Right ventricle myocardium inferior (tissue), 1 donor: ENCODE results near the gene PRKCE. TPM values are rescaled to one million over a fixed set of nuclear protein-coding genes. Genes with fewer than 3 reads are reported as not detected.

ENCODE experiments used
- ATAC-seq: fragments of 200-7000 bp; cut with Tn5 transposase; one replicate; pipeline ENCODE4 v1.9.1; 2020; ENCODE audit warnings: mild to moderate bottlenecking, moderate library complexity
- DNase-seq: peaks from one replicate; pipeline ENCODE4 v3.0.0; 2021; ENCODE audit errors: missing footprints
- intact Hi-C: fragments of 100-400 bp; cut with DNase I; formaldehyde crosslinking; loops from one replicate; pipeline ENCODE4 v1.11.0; 2022
- long read RNA-seq: library from polyadenylated mRNA; unstranded; transcript quantifications from one replicate; pipeline ENCODE4 v2.0.0, GENCODE V29; 2021
- total RNA-seq: library from RNA; stranded (reverse); fragmentation: NEBNext Ultra II Directional; extraction: Animal tissue kit (Norgen Biotek cat#: 25700); gene quantifications from one replicate; pipeline ENCODE4 v1.2.1, GENCODE V29; 2021
- donor health status: DM: no; HTN: yes; CAD: no; lungs with severe emphysema.

PRKCE gene
- total RNA-seq = 17.8 TPM
- long read RNA-seq, full-length matches to known transcripts = 1 of 4 reads
- long read RNA-seq, partial matches to known transcripts = 2 of 4 reads
- long read RNA-seq, other reads (novel, unspliced or antisense) = 1 of 4 reads

DNA sequence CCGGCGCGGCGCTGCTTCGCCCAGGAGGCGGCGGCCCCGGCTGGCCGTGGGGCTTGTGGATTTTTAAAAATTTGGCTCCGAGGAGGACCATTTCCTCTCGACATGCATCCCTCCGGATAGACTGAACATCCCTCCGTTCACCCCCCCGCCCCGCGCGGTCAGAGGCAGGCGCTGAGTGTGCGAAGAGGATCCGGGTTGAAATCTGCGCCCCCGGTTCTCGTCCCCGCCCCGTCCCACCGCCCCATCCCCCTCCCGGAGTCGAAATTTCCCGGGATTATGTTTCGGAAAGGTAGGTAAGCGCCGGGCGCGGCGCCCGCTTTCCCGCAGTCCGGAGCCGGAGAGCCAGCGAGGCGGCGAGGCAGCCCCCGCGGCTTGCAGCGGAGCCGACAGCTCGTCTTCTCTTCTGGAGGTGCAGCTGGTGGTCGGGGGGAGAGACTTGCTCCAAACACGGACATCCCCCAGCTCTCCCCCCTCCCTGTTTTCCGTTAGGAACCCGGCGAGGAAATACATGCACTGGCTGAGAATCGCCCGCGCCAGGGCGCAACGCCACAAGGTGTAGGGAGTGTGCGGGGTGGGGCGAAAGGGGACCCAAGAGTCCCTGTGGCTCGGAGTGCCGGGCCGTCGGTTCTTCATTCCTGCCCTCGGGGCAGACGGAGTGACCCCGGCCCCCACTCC lies at the start of gene PRKCE:
PRKCE (plus strand) TSS at position 261 of the 675 bp plus-strand sequence.
- intact Hi-C loops = loop anchor here (2.0 to 10.0 kb wide), 4 partner anchors 53 to 209 kb away; no protein-coding TSS in a partner anchor
- peak; percentile 10 for ATAC-seq

DNA sequence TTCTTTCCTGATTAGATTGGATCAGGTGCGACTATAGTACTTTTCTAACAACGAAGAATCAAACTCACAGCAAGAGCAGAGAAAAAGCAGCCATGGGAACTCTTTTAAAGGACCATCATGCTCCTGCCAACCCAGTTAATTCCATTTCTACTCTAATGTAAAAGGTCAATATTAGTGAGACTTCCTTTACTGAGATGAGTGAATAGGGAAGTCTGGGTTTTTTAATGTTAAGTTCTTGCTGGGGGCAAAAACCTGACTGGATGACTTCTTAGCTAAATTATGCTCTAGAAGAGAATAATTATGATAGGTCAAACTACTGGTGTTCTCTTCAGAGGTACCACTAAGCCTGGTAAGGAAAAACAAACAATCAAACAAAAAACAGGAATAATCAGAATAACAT lies 48.9 kb upstream of the PRKCE start:
- ATAC-seq (no peak), DNase-seq (no peak)
- intact Hi-C loops = no loop called here

More for the DNA sequence above, at the start of gene PRKCE:
- DNase-seq = peak; percentile 86

DNA sequence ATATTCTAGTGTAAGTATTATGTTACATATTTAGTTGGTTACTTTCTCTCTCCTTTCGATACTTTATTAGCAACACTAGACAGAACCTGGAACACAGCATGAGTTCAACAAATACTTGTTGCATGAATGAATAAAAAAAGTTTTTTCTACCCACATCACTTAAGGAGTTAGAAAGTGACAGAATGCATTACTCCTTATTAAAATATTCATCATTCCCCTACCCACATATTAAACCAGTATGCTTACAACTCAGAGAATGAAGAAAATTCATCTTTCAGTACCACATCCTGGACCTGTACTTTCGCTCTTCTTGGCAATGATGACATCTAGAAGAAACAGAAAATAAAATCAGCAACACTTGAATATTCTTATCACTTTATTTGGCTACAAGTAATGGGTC lies 46.4 kb upstream of the PRKCE start:
- intact Hi-C loops = no loop called here
- ATAC-seq = no peak
- no peak for DNase-seq

DNA sequence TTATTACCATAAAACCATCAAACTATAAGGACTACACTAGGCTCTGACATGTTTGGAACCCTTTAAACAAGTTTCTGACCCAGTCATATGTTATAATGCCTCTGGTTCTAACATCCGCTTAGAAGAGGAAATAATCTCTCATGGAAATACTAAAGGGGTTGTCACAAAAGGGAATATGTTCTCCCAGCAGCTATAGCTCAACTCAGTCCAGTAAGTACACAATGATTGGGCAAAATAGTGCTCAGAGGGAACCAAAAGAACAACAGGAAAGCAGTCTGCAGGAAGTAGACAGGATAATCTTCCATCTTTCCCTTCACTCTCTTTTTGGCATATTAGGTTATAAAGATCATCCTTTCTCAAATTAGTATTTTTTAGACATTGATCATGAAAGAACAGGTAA lies 44.7 kb upstream of the PRKCE start:
- no peak for ATAC-seq
- intact Hi-C loops = no loop called here
- DNase-seq = no peak

DNA sequence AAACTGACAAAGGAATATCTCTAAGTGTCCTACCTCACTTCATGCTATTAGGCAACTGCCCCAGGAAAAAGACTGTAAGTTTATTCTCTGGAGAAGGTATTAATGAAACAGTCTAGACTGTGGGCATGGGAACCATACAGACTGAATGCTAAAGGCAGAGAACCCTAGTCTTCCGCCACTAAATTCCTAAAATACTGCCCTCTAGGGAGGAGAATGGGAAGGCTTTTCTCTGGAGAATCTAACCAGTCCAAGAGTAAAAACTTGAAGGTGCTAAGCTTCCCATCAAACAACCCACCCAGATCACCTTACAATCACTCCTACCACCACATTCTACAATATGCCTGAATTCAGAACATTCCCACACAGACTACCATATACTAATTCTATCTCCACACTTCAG lies 43.8 kb upstream of the PRKCE start:
- no peak for DNase-seq
- intact Hi-C loops = no loop called here
- ATAC-seq = no peak

DNA sequence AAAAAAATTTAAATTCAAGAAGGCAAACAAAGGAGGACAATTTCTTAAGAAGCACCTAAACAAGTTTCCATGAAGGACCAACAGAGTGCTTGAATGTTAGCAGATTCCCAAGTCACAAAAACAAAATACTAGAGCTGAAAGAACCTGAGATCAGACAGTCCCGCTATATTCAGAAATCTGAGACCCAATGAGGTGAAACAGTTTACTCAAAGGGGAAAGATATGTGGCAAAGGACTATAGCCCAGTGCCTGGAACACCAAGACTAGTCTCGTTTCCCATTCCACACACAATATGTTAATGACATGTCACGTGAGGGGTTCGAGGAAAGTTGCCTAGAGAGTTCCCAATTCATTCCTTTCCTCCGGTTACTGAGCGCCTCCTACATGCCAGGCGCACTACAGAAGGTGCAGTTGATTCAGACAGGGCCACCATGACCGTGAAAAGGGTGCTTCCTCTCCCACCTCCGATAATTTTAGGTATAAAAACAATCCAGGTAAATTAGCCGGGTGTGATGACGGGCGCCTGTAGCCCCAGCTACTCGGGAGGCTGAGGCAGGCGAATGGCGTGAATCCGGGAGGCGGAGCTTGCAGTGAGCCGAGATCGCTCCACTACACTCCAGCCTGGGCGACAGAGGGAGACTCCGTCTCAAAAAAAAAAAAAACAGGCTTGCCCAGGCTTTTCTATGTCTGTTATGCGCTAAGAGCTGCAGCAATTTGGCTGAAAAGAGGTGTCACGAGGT lies 41.0 kb upstream of the PRKCE start:
- peak; percentile 54 for DNase-seq
- ATAC-seq = peak; percentile 69
- intact Hi-C loops = no loop called here

DNA sequence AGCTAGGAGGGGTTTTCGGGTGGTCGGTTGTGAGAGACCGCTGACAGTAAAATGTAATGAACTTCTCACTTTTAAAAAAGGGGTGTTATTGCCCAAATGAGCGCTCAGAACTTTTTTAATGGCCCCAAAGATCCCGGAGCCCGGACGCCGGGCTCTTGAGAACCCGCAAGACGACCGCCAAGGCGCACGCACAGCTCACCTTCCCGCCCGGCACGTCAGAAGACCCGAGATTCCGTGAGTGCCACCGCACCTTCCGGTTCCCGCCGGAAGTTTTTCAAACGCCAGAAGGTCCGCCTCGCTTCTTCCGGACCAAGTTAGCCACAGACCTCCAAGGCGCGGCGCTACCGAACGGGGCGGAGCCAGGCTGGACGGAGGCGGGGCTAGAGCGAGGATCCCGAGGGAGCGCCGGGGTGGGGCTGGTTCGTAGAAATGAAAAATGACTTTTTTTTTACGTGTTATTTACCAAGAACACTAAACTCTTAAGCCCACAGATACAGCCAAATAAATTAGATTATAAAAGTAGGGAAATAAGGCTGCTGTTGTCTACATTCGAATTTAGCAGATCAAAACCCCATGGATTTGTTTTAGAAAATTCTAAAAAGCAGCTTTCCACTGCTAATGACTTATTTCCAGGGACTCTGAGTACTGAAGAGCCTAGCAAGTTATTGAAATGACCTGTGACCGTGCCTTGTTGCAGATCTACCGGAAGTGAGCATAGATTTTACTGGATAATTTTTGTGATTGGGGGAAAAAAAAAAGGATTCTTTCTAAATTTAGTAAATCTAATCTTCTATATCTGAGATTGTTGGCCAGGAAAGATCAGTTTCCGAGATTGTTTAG lies 40.2 kb upstream of the PRKCE start, which contains the start of gene SRBD1:
SRBD1 (minus strand) TSS at position 248 of the 840 bp plus-strand sequence. CDS start 5,826 bp downstream, outside the sequence.
- DNase-seq (peak; percentile 97), ATAC-seq (peak; percentile 98)
- intact Hi-C loops = no loop called here

DNA sequence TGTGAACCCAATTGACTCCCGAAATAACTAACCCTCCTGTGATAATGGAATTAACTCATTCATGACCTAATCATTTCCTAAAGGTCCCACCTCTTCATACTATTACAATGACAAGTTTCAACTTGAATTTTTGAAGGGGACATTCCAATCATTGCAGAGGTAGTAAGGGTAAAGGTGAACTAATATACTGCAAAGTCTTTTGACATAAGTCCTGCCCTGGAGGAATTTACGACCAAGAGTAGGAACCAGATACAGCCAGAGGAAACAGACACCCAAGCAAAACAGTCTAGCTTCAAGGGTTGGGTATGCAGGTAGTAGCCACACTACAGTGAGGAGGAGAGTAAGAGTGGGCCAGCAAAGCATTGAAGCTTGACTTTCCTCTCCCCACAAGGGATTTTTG lies 39.2 kb upstream of the PRKCE start:
- DNase-seq (no peak), ATAC-seq (no peak)
- intact Hi-C loops = no loop called here

DNA sequence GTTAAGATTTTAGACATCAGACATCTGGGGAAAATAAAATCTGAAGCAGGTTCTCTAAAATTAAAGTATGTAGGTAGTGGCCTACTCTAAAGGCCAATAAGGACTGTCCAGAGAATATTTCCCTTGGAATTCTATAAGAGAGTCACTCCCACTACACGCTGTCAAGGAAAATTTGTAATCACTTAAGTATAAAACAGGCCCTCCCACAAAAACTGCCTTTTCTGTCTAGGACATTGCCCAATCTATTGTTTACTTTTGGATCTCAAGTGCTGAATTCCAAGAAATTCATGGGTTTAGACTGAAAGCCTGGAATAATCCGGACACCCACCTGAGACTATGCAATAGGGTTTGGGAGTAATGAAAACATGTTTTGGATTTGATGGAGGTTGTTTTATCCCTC lies 38.7 kb upstream of the PRKCE start:
- DNase-seq = no peak

DNA sequence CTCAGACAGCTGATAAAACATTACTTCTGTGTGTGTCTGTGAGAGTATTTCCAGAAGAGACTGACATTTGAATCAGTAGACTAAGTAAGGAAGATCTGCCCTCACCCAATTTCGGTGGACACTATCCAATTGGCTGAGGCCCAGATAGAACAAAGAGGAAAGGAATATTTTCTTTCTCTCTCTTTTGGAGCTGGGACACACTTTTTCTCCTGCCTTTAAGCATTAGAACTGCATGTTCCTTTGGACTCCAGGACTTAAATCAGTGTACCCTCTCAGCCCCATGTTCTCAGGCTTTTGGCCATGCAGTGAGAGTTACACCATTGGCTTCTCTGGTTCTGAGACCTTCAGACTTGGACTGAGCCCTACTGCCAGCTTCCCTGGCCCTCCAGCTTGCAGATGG lies 37.1 kb upstream of the PRKCE start:
- intact Hi-C loops = no loop called here
- DNase-seq (no peak), ATAC-seq (no peak)

More for the DNA sequence above, 38.7 kb upstream of the PRKCE start:
- intact Hi-C loops = no loop called here
- ATAC-seq = no peak

DNA sequence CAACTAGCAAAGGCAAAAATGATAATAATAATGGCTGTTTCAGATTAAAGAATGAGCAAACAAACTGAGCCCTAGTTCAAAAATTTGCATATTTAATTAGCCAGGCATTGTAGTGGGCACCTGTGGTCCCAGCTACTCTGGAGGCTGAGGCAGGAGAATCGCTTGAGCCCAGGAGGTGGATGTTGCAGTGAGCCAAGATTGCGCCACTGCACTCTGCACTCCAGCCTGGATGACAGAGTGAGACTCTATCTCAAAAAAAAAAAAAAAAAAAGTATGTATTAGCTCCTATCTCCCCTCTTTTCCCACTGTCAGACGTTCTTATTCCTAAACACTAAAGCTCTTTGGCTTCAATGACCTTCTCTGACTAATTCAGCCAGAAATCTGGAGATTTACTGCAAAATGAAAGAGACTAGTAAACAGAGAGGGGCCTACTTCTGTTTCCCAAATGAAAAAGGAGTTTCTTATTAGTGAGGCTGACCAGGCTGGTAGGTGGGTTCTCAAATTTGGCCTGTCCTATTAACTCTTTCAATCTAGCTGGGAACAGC lies 36.5 kb upstream of the PRKCE start:
- ATAC-seq = no peak
- intact Hi-C loops = no loop called here
- no peak for DNase-seq

DNA sequence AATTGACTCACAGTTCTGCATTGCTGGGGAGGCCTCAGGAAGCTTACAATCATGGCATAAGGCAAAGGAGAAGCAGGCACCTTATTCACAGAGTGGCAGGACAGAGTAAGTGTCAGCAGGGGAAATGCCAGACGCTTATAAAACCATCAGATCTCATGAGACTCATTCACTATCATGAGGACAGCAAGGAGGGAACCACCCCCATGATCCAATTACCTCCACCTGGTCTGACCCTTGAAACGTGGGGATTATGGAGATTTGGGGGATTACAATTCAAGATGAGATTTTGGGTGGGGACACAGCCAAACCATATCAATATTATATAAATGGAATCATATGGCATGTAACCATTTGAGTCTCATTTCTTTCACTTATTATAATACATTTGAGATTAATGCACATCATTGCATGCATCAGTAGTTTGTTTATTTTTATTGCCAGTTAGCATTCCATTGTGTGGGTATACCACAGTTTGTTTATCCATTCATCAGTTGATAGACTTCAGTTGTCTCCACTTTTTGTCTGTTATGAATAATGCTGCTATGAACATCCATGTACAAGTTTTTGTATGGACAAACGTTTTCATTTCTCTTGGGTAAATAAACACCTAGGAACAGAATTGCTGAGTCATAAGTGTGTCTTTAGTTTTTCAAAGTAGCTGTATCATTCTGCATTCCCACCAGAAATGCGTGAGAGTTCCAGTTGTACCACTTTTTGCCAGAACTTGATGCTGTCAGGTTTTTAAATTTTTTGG lies 34.6 kb upstream of the PRKCE start:
- ATAC-seq (no peak), DNase-seq (no peak)
- intact Hi-C loops = no loop called here

DNA sequence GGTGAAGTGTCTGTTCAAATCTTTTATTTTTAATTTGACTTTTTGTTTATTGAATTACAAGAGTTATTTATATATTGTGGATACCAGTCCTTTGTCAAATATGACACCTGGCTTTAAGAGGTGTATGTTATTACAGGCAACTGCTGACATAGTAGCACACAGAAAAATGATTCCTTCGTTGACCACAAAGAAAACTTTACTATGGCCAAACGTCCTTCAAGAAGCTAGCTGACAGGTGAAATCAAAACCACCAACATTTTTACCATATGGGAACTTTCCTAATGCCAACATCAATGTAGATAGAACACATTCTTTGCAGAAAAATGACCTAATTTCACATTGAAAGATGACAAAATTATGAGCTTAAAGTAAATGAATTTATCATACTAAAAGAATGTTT lies 34.0 kb upstream of the PRKCE start:
- no peak for ATAC-seq
- intact Hi-C loops = no loop called here
- no peak for DNase-seq

DNA sequence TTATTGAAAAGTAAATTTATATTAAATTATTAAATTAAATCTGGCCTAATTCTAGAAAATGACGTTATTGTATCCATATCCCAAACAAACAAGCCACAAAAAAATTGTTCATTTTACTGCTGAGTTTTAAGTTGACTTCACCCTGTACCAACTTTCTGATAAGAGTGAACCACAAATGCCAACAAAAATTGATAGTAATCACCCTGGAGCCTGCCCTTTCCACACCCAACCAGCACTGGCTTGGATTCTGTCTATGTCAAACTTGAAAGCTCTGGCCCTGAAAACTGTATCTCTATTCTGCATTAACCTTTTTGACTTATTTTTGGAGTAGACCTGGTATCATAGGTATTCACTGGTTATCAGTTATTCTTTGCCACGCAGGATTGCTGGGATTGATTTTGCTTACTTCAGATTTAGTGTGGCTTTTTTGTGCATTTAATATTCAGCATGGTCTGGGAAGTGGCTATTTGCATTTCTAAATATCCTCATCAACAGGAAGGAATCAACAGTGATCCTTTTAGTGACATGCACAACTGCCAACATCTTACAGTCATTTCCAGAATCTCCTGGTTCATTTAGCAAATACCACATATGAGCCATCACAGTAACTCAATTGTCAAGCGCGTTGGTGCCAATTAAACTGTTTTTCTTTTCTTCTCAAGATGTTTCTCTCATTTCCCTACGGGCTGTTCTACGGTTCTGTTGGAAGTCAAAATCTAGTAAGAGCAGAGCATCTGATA lies 29.0 kb upstream of the PRKCE start:
- DNase-seq (no peak), ATAC-seq (no peak)
- intact Hi-C loops = no loop called here

DNA sequence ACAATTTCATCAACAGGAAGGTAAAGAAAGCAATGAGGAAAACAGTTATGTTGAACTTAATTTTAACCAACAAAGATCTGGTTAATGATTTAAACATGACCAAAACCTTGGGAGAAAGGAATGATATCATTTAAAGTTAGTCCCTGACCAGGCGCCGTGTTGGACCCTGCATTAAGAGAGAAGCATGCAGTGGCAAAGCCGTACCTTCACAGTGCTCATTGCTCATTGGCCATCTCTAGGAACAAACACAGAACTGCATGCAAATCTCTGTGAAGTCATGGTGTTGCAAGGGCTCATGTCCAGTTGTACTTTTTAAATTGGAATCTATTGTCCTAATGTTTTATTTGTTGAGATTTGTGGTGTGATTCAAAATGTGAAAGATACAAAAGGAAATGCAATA lies 28.4 kb upstream of the PRKCE start:
- DNase-seq (no peak), ATAC-seq (no peak)
- intact Hi-C loops = no loop called here

DNA sequence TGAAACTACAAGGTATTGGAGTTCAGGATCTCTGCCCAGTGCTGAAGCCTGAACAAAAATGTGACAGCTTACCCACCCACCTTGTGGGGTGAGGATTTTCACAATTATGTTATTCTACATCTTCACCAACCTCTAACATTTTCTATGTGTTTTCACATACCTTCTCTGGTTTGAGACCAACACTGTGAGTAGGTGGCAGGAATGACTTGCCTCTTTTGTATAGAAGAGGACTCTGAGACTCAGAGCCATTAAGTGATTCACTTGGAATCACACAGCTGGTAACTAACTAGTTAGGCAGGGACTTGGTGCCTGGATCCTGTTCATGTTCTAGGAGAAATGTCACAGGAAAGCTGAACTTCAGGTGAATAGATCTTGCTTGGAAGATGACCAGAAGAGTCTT lies 25.7 kb upstream of the PRKCE start:
- intact Hi-C loops = no loop called here
- ATAC-seq (no peak), DNase-seq (no peak)

DNA sequence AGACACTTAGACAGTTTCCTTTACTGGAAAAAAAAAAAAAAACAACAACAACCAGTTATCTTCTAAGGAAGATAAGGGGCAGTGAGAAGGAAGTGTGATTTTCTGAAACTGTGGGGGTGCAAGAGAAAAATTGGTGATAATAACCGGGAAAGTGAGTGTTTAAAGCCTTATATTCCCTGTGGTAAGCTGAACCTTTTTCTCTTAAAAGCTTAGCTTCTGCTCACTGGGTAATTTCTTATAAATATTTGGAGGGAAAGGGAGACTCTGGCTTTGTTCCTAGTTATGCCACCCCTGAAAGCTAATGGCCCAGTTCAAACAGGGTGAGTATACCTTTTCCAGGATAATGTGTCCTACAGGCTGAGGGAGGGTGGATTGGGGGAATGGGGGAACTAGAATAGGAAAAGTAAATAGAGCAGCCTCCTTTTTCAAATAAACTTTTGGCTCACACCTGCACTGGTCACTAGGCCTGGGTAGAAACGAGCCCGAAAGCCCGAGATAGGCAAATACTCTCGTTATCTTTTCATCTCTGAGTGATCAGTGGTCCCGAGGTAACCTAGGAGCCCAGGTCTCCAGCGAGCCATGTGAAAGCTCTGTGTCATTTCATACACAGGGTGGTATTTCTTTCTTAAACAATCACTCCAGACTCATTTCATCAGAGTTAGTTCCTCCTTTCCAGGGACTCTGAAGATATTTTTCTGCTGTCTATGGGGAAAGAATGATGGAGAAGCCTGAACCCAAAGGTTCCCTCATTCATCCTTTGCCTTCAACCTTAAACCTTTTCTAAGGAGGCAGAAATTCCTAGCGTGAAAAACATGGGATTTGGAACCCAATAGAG lies 24.9 kb upstream of the PRKCE start:
- intact Hi-C loops = no loop called here
- ATAC-seq = no peak
- no peak for DNase-seq
